Peyer's patch (tissue), 4 donors: ENCODE results near the gene ARHGEF7.

Source experiments
- CTCF ChIP-seq, 6 experiments: fragments of 450-650 bp in 4 of 6; fragments of 200-600 bp in 2 of 6; sonication (generic) in 1 of 6; IDR thresholded peaks; one replicate each; pipeline ENCODE4 v1.5.1; 2017 to 2019; ENCODE audit warnings: antibody characterized with exemption in 6 of 6, mild to moderate bottlenecking in 3 of 6, moderate library complexity in 1 of 6
- POLR2A ChIP-seq, 2 donors: fragments of 450-650 bp; IDR thresholded peaks; one replicate each; pipeline ENCODE4 v1.5.1; 2017; ENCODE audit warnings: antibody characterized with exemption in 2 of 2, mild to moderate bottlenecking in 2 of 2, moderate library complexity in 2 of 2

- TF ChIP-seq CTCF (IDR thresholded peaks at IDR 0.05) (no peak), POLR2A (IDR thresholded peaks at IDR 0.05) (no peak)
Observed at GRCh38 chr13:111325146-111325890, 210.2 kb downstream of the ARHGEF7 start.
